ENCODE measurements around the gene FBLN2.

GRCh38 chr3:13501056-13501455 is 47.9 kb upstream of the FBLN2 start:
- TF ChIP-seq CTCF (IDR thresholded peaks at IDR 0.05) (no peak), EP300 (IDR thresholded peaks at IDR 0.05) (no peak), POLR2AphosphoS5 (IDR thresholded peaks at IDR 0.05) (no peak), POLR2A (IDR thresholded peaks at IDR 0.05) (no peak)

Measured in gastroesophageal sphincter (tissue), 3 donors.